ENCODE data around the gene PSMD14. TPM values are rescaled to one million over a fixed set of nuclear protein-coding genes. Genes with fewer than 3 reads are reported as not detected.

Gene PSMD14
- total and polyA plus RNA-seq, 2 experiments from 2014 or later, result 70.2 to 71.0 TPM

- TF ChIP-seq EZH2phosphoT487 (IDR thresholded peaks at IDR 0.05; ENCODE audit: low read depth, severe bottlenecking, unreplicated experiment) (no peak), EZH2 (IDR thresholded peaks at IDR 0.05; ENCODE audit: borderline replicate concordance) (no peak), CTCF (IDR thresholded peaks at IDR 0.05; ENCODE audit: poor library complexity) (no peak)
- DNase-seq (ENCODE audit: low spot score), result no peak
- no peak overlapping the region for H3K4me2 ChIP-seq
- H3K27ac ChIP-seq, result no peak overlapping the region
- no peaks in the 10 kb centered on the region for H3K9me2 ChIP-seq (replicated peaks; ENCODE audit: insufficient read depth)
- 65% methylated on average over 1 of the region's 1 CpG for WGBS (ENCODE audit: low lambda C conversion rate, missing lambda C conversion rate)
- H4K20me1 ChIP-seq (ENCODE audit: insufficient read depth, poor library complexity, severe bottlenecking), result no peaks in the 10 kb centered on the region
- no peaks in the 10 kb centered on the region for H3K9me3 ChIP-seq (ENCODE audit: low read depth)
- H2AFZ ChIP-seq, result no peak overlapping the region
- H3K36me3 ChIP-seq (replicated peaks; ENCODE audit: insufficient read depth, low read depth), result no peaks in the 10 kb centered on the region
- H3K4me1 ChIP-seq (ENCODE audit: insufficient read depth), result no peaks in the 10 kb centered on the region
- no peaks in the 10 kb centered on the region for H3K27me3 ChIP-seq
- no peaks in the 10 kb centered on the region for H3K79me2 ChIP-seq
- H3K4me3 ChIP-seq, result no peak overlapping the region
Measured at GRCh38 chr2:161283926-161284325, 24.3 kb upstream of the PSMD14 start.

GRCh38 chr2:161303535-161304050 lies 4.6 kb upstream of the PSMD14 start:
- TF ChIP-seq EZH2phosphoT487 (IDR thresholded peaks at IDR 0.05; ENCODE audit: low read depth, severe bottlenecking, unreplicated experiment), result no peak
- no peak for TF ChIP-seq CTCF (IDR thresholded peaks at IDR 0.05; ENCODE audit: poor library complexity)
- no peak for TF ChIP-seq EZH2 (IDR thresholded peaks at IDR 0.05; ENCODE audit: borderline replicate concordance)
- WGBS (ENCODE audit: low lambda C conversion rate, missing lambda C conversion rate), result 90% methylated on average over 1 of the region's 1 CpG

GRCh38 chr2:161306919-161307318 lies 1.3 kb upstream of the PSMD14 start:
- Histone ChIP-seq H3K36me3 (replicated peaks; ENCODE audit: insufficient read depth, low read depth) (no peaks in the 10 kb centered on the region), H3K27me3 (no peaks in the 10 kb centered on the region), H3K4me1 (ENCODE audit: insufficient read depth) (peaks cover 8% of the 10 kb centered on the region), H3K9me2 (replicated peaks; ENCODE audit: insufficient read depth) (no peaks in the 10 kb centered on the region), H3K4me2 (peak overlapping the region; percentile 73), H3K4me3 (no peak overlapping the region), H3K27ac (no peak overlapping the region), H4K20me1 (ENCODE audit: insufficient read depth, poor library complexity, severe bottlenecking) (no peaks in the 10 kb centered on the region), H3K9me3 (ENCODE audit: low read depth) (no peaks in the 10 kb centered on the region), H2AFZ (no peak overlapping the region), H3K79me2 (peaks cover 33% of the 10 kb centered on the region)
- no peak for DNase-seq (ENCODE audit: low spot score)
- whole genome bisulfite sequencing (ENCODE audit: low lambda C conversion rate, missing lambda C conversion rate), result 93% methylated on average over 6 of the region's 6 CpGs
- TF ChIP-seq EZH2 (IDR thresholded peaks at IDR 0.05; ENCODE audit: borderline replicate concordance) (no peak), CTCF (IDR thresholded peaks at IDR 0.05; ENCODE audit: poor library complexity) (no peak), EZH2phosphoT487 (IDR thresholded peaks at IDR 0.05; ENCODE audit: low read depth, severe bottlenecking, unreplicated experiment) (no peak)

More at GRCh38 chr2:161303535-161304050, 4.6 kb upstream of the PSMD14 start:
- Histone ChIP-seq H3K27ac (no peak overlapping the region), H3K36me3 (replicated peaks; ENCODE audit: insufficient read depth, low read depth) (no peaks in the 10 kb centered on the region), H3K4me2 (no peak overlapping the region), H3K9me2 (replicated peaks; ENCODE audit: insufficient read depth) (no peaks in the 10 kb centered on the region), H3K79me2 (no peaks in the 10 kb centered on the region), H3K27me3 (no peaks in the 10 kb centered on the region), H4K20me1 (ENCODE audit: insufficient read depth, poor library complexity, severe bottlenecking) (no peaks in the 10 kb centered on the region), H3K9me3 (ENCODE audit: low read depth) (no peaks in the 10 kb centered on the region), H3K4me3 (no peak overlapping the region), H2AFZ (no peak overlapping the region), H3K4me1 (ENCODE audit: insufficient read depth) (no peaks in the 10 kb centered on the region)
- DNase-seq (ENCODE audit: low spot score), result no peak
